Activated CD4-positive, CD25-positive, alpha-beta regulatory T cell (primary cell): ENCODE data around the gene B4GALT4.
"Not testable (repeated sequence)": the region's sequence is repeated elsewhere in the genome, so short reads cannot be mapped to it uniquely, and the experiment has no call there.

Source experiments
- DNase-seq, 4 experiments: peaks; one replicate each; lab custom pipeline; 2025; lab: John Stamatoyannopoulos, UW

B4GALT4 gene

GRCh38 chr3:119240591-119241434 is at the start of gene B4GALT4:
B4GALT4 (minus strand) TSS chr3:119240878; CDS start chr3:119230099, 10,779 bp downstream.
- DNase-seq = peak; percentile 34 to 46 (median 40)

- DNase-seq = no peak
Measured at GRCh38 chr3:119289404-119289770, 48.7 kb upstream of the B4GALT4 start.

- DNase-seq = no peak
Measured at GRCh38 chr3:119288669-119289403, 48.2 kb upstream of the B4GALT4 start.

GRCh38 chr3:119279584-119280243 is 39.0 kb upstream of the B4GALT4 start:
- DNase-seq = no peak

GRCh38 chr3:119279101-119279554 is 38.5 kb upstream of the B4GALT4 start:
- DNase-seq = no peak

- DNase-seq = no peak
Measured at GRCh38 chr3:119276680-119277079, 36.0 kb upstream of the B4GALT4 start.

- not testable (repeated sequence) for DNase-seq
Measured at GRCh38 chr3:119270212-119270611, 29.5 kb upstream of the B4GALT4 start.

GRCh38 chr3:119261055-119261454 is 20.4 kb upstream of the B4GALT4 start:
- no peak for DNase-seq

- no peak for DNase-seq
Measured at GRCh38 chr3:119259821-119260220, 19.1 kb upstream of the B4GALT4 start.

GRCh38 chr3:119258915-119259314 is 18.2 kb upstream of the B4GALT4 start:
- no peak for DNase-seq

GRCh38 chr3:119257654-119258410 is 17.2 kb upstream of the B4GALT4 start:
- no peak for DNase-seq

- no peak for DNase-seq
Measured at GRCh38 chr3:119257111-119257510, 16.4 kb upstream of the B4GALT4 start.

GRCh38 chr3:119255214-119255613 is 14.5 kb upstream of the B4GALT4 start:
- no peak for DNase-seq

- DNase-seq = no peak
Measured at GRCh38 chr3:119245778-119246177, 5.1 kb upstream of the B4GALT4 start.

GRCh38 chr3:119243712-119244111 is 3.0 kb upstream of the B4GALT4 start:
- no peak for DNase-seq

GRCh38 chr3:119243058-119243529 is 2.4 kb upstream of the B4GALT4 start:
- not testable (repeated sequence) for DNase-seq

GRCh38 chr3:119242387-119243057 is 1.8 kb upstream of the B4GALT4 start:
- not testable (repeated sequence) for DNase-seq

GRCh38 chr3:119240101-119240590 is 532 bp downstream of the B4GALT4 start:
- DNase-seq = peak in 1 of 4 experiments; percentile 17

- DNase-seq = no peak
Measured at GRCh38 chr3:119239206-119239820, 1.4 kb downstream of the B4GALT4 start.

GRCh38 chr3:119238363-119238762 is 2.3 kb downstream of the B4GALT4 start:
- DNase-seq = no peak
